A549 (cell line): ENCODE results near the gene BRDT. TPM values are rescaled to one million over a fixed set of nuclear protein-coding genes. Genes with fewer than 3 reads are reported as not detected.

Experiments
- ATAC-seq, 2 experiments: fragments of 200-7000 bp in 1 of 2; fragments of >200 bp in 1 of 2; cut with Nextera tagmentation in 1 of 2; cut with Tn5 transposase in 1 of 2; 3 replicates each; pipeline versions ENCODE4 v1.8.0 to v1.9.1; 2018 to 2020; ENCODE audit warnings: mild to moderate bottlenecking in 1 of 2, moderate library complexity in 1 of 2
- CTCF ChIA-PET: fragments of 300-600 bp; sonication (Branson Sonifier 250); formaldehyde crosslinking; extraction: SDS; loops from one replicate; lab custom pipeline; 2021; ENCODE audit warnings: antibody characterized with exemption, inconsistent platforms; lab: Yijun Ruan, JAX
- POLR2A ChIA-PET: fragments of 350-600 bp; formaldehyde crosslinking; extraction: SDS; loops from one replicate; lab custom pipeline; 2021; ENCODE audit warnings: antibody characterized with exemption, inconsistent platforms; lab: Yijun Ruan, JAX
- DNase-seq, 2 experiments: peaks; one replicate each; pipeline versions ENCODE4 v3.0.0 to v3.0.0-alpha.2; 2011 to 2016; ENCODE audit warnings: low read depth in 1 of 2, low spot score in 1 of 2
- FAIRE-seq: peaks from 2 replicates; lab custom pipeline; 2011; peaks lifted over from hg19 to GRCh38; lab: Jason Lieb, UNC
- H3K27ac ChIP-seq, 2 experiments: fragments of >200 bp; sonication (Bioruptor Twin); formaldehyde crosslinking; 3 replicates each; pipeline ENCODE4 v1.5.1; 2016 to 2017
- H3K4me1 ChIP-seq: fragments of >200 bp; sonication (Bioruptor Twin); formaldehyde crosslinking; 3 replicates; pipeline ENCODE4 v1.6.1; 2016
- H3K4me2 ChIP-seq: fragments of >200 bp; sonication (Bioruptor Twin); formaldehyde crosslinking; 3 replicates; pipeline ENCODE4 v1.6.1; 2016
- H3K4me3 ChIP-seq: fragments of >200 bp; sonication (Bioruptor Twin); formaldehyde crosslinking; 3 replicates; pipeline ENCODE4 v1.5.1; 2016
- H3K9me3 ChIP-seq: fragments of >200 bp; sonication (Bioruptor Twin); formaldehyde crosslinking; 3 replicates; pipeline ENCODE4 v1.6.1; 2016
- CHD2 ChIP-seq: fragments of 150-350 bp; IDR thresholded peaks from 2 replicates; pipeline ENCODE4 v1.6.1; 2014; ENCODE audit warnings: low read length; ENCODE audit not compliant: partially characterized antibody
- E2F6 ChIP-seq: IDR thresholded peaks from 2 replicates; pipeline ENCODE4 v1.6.1; 2012; ENCODE audit warnings: low read depth, borderline replicate concordance
- EHF ChIP-seq: fragments of 250-450 bp; sonication (Bioruptor Pico); IDR thresholded peaks from 2 replicates; pipeline ENCODE4 v1.5.0; 2020; ENCODE audit warnings: mild to moderate bottlenecking
- ELK1 ChIP-seq: fragments of 150-350 bp; IDR thresholded peaks from 2 replicates; pipeline ENCODE4 v1.6.1; 2014; ENCODE audit warnings: low read depth, mild to moderate bottlenecking, low read length
- EP300 ChIP-seq, 2 experiments: fragments of >200 bp; sonication (Bioruptor Twin); formaldehyde crosslinking; IDR thresholded peaks; 2 replicates in 1 of 2; 3 replicates in 1 of 2; pipeline ENCODE4 v1.6.1; 2016 to 2017
- FOSL2 ChIP-seq, 2 experiments: fragments of 450-650 bp in 1 of 2; fragments of >200 bp in 1 of 2; sonication (Bioruptor Twin) in 1 of 2; formaldehyde crosslinking; IDR thresholded peaks; 2 replicates each; pipeline versions ENCODE4 v1.5.0 to v1.6.1; 2016 to 2020; ENCODE audit warnings: mild to moderate bottlenecking in 1 of 2, moderate library complexity in 1 of 2
- FOXS1 ChIP-seq: fragments of 250-450 bp; sonication (Bioruptor Pico); IDR thresholded peaks from 2 replicates; pipeline ENCODE4 v1.5.0; 2020; ENCODE audit warnings: mild to moderate bottlenecking, moderate library complexity
- HOXB5 ChIP-seq: fragments of 250-450 bp; sonication (Bioruptor Pico); IDR thresholded peaks from 2 replicates; pipeline ENCODE4 v1.5.0; 2020; ENCODE audit warnings: mild to moderate bottlenecking, moderate library complexity
- JUN ChIP-seq, 2 experiments: fragments of >200 bp; sonication (Bioruptor Twin); formaldehyde crosslinking; IDR thresholded peaks; 2 replicates in 1 of 2; 3 replicates in 1 of 2; pipeline ENCODE4 v1.6.1; 2016 to 2017
- KDM1A ChIP-seq: fragments of 200-600 bp; sonication (generic); IDR thresholded peaks from 2 replicates; pipeline ENCODE4 v1.6.1; 2016; ENCODE audit warnings: low read depth, mild to moderate bottlenecking
- KDM5A ChIP-seq: fragments of 200-600 bp; sonication (generic); IDR thresholded peaks from 2 replicates; pipeline ENCODE4 v1.6.1; 2016; ENCODE audit warnings: antibody characterized with exemption, mild to moderate bottlenecking
- MAX ChIP-seq: IDR thresholded peaks from 2 replicates; pipeline ENCODE4 v1.6.1; 2012
- MYC ChIP-seq: IDR thresholded peaks from 2 replicates; pipeline ENCODE4 v1.6.1; 2012; ENCODE audit warnings: mild to moderate bottlenecking, inconsistent platforms, low read length, improper control_type of control experiment, borderline replicate concordance
- PHF8 ChIP-seq: fragments of 200-600 bp; sonication (generic); IDR thresholded peaks from 2 replicates; pipeline ENCODE4 v1.6.1; 2016; ENCODE audit warnings: low read depth, mild to moderate bottlenecking, antibody characterized with exemption, moderate library complexity, borderline replicate concordance
- REST ChIP-seq: fragments of 200-600 bp; sonication (generic); IDR thresholded peaks from 2 replicates; pipeline ENCODE4 v1.6.1; 2016; ENCODE audit warnings: antibody characterized with exemption, mild to moderate bottlenecking, moderate library complexity
- RFX5 ChIP-seq: fragments of 450-650 bp; IDR thresholded peaks from 2 replicates; pipeline ENCODE4 v1.7.1; 2014; ENCODE audit warnings: antibody characterized with exemption, mild to moderate bottlenecking, moderate library complexity
- SMC3 ChIP-seq: fragments of >200 bp; sonication (Bioruptor Twin); formaldehyde crosslinking; IDR thresholded peaks from 3 replicates; pipeline ENCODE4 v1.6.1; 2018; ENCODE audit warnings: inconsistent platforms
- ZC3H11A ChIP-seq: fragments of 450-650 bp; IDR thresholded peaks from 2 replicates; pipeline ENCODE4 v1.6.1; 2014; ENCODE audit warnings: antibody characterized with exemption, mild to moderate bottlenecking
- ZSCAN20 ChIP-seq: fragments of 250-450 bp; sonication (Bioruptor Pico); IDR thresholded peaks from 2 replicates; pipeline ENCODE4 v1.8.0; 2022; ENCODE audit warnings: mild to moderate bottlenecking, moderate library complexity
- WGBS: methylation state at CpG from one replicate; pipeline ENCODE4 v1.1.6; 2017; ENCODE audit errors: missing lambda C conversion rate; 5-methylcytosine and 5-hydroxymethylcytosine counted together
- polyA plus RNA-seq, 4 experiments: library from polyadenylated mRNA; depleted of rRNA in 3 of 4; stranded (reverse); fragments of >200 nt; fragmentation: RNase III in 1 of 4; extraction: RNeasy Plus Mini Kit Qiagen cat#74134 plus additional on column Dnase treatment in 1 of 4; gene quantifications; 2 replicates in 3 of 4; 3 replicates in 1 of 4; pipeline ENCODE4 v1.2.3, GENCODE V29; 2011 to 2017

BRDT gene
- polyA plus RNA-seq, 2 of the 4 experiments (the other 2 are of a cell fraction), result not detected

GRCh38 chr1:91913018-91913417, 36.2 kb upstream of the BRDT start (continued):
- TF ChIP-seq REST, result no peak
- TF ChIP-seq FOXS1 (CRISPR knock-in tag), result no peak
- TF ChIP-seq JUN (IDR thresholded peaks at IDR 0.05), result no peak
- TF ChIP-seq ELK1, result no peak
- TF ChIP-seq MYC, result no peak
- no peak for TF ChIP-seq PHF8
- no peak for TF ChIP-seq EP300 (IDR thresholded peaks at IDR 0.05)

- no peak for DNase-seq
- TF ChIP-seq SMC3, result no peak
- TF ChIP-seq CHD2, result no peak
- no peak for TF ChIP-seq KDM1A
- TF ChIP-seq HOXB5 (CRISPR knock-in tag), result no peak
- no peak for TF ChIP-seq FOSL2 (IDR thresholded peaks at IDR 0.05)
- no peak for TF ChIP-seq FOSL2 (CRISPR knock-in tag; IDR thresholded peaks at IDR 0.05)
- no peak for TF ChIP-seq ZC3H11A
- Histone ChIP-seq H3K9me3 (no peaks in the 10 kb centered on the region), H3K4me3 (no peak overlapping the region), H3K27ac (no peak overlapping the region), H3K4me1 (peaks cover 20% of the 10 kb centered on the region; the same call in 2 of the 3 replicates), H3K4me2 (no peak overlapping the region)
- ATAC-seq, result no peak
- no peak for FAIRE-seq
- 58% methylated on average over 4 of the region's 4 CpGs for WGBS
- ChIA-PET CTCF (no interaction called here), POLR2A (no interaction called here)
These were observed 33.2 kb upstream of the BRDT start for GRCh38 chr1:91916046-91916445.

- no peak overlapping the region for H3K4me2 ChIP-seq
- DNase-seq, result no peak
- no peaks in the 10 kb centered on the region for H3K9me3 ChIP-seq
- no peak overlapping the region for H3K27ac ChIP-seq
- CTCF ChIA-PET, result interaction anchor here (1.2 kb wide), 1 partner anchor 405 kb away, joined by 5 read pairs; no protein-coding TSS in a partner anchor
- WGBS, result 60% methylated on average over 5 of the region's 5 CpGs
- no peak for TF ChIP-seq EHF (CRISPR knock-in tag)
- TF ChIP-seq ZC3H11A, result no peak
- no peak for TF ChIP-seq E2F6
- TF ChIP-seq KDM5A, result no peak
- no peak for TF ChIP-seq MAX
- TF ChIP-seq RFX5, result no peak
- TF ChIP-seq ZSCAN20 (CRISPR knock-in tag), result no peak
- no peak for TF ChIP-seq JUN (IDR thresholded peaks at IDR 0.05)
- ATAC-seq, result no peak
- H3K4me3 ChIP-seq, result no peak overlapping the region
- peaks cover 20% of the 10 kb centered on the region; the same call in 2 of the 3 replicates for H3K4me1 ChIP-seq
- POLR2A ChIA-PET, result no interaction called here
- no peak for FAIRE-seq
These were observed 32.3 kb upstream of the BRDT start for GRCh38 chr1:91916811-91917460.
